Body of pancreas (tissue), 4 donors: ENCODE measurements around the gene AIFM2.

Experiments
- CTCF ChIP-seq, 7 experiments: fragments of 450-650 bp in 4 of 7; fragments of 200-600 bp in 3 of 7; sonication (generic) in 3 of 7; IDR thresholded peaks; one replicate each; pipeline ENCODE4 v1.5.1; 2016 to 2019; ENCODE audit warnings: antibody characterized with exemption in 7 of 7
- POLR2A ChIP-seq, 3 donors: fragments of 450-650 bp; IDR thresholded peaks; one replicate each; pipeline ENCODE4 v1.6.1; 2016; ENCODE audit warnings: antibody characterized with exemption in 3 of 3, mild to moderate bottlenecking in 2 of 3

- TF ChIP-seq POLR2A (IDR thresholded peaks at IDR 0.05) = no peak
- TF ChIP-seq CTCF (IDR thresholded peaks at IDR 0.05) = no peak
These were observed 42.6 kb downstream of the AIFM2 start for GRCh38 chr10:70090013-70090412.
